Measurements from ENCODE around the gene LANCL3. TPM values are rescaled to one million over a fixed set of nuclear protein-coding genes. Genes with fewer than 3 reads are reported as not detected.

The LANCL3 gene
- total RNA-seq, 1 donor from 2014 or later, result 0.02 TPM

DNA sequence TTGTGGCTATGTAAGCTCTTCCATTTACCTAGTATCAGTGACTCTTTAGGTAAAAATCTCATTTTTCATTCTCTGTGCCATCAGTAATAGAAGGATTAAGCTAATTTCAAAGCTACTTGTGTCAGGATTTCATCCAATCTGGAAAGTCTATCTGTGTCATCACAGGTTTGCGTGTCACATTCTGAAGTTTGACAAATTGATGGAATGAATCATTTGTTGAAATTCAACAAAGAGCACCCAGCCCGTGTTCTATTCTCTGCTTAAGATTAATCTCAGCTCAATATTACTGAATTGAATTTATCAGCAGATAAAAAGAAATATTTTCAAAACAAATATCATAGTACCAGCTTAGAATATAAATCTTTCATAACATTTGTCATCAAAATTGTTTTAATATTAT is 35.8 kb downstream of the LANCL3 start:
- H3K27ac ChIP-seq, result no peak overlapping the region
- no peak overlapping the region for H3K4me3 Mint-ChIP-seq

DNA sequence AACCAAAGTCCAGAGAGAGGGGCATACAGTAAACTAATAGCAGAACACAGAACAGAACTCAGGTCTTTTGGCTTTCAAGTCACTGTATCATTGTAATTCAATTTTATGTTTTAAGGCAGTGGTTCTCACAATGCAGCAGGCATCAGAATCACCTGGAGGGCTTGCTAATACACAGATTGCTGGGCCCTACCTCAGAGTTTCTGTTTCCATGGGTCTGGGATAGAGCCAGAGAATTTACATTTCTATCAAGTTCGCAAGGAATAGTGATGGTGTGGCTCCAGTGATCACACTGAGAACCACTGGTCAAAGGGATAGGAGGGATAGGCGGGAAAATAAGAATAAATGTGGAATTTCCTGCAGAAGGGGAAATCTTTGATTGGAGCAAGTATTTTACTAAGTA is 36.7 kb downstream of the LANCL3 start:
- Histone ChIP-seq H3F3A (ENCODE audit: low read depth) (no peaks in the 10 kb centered on the region), H3K4me2 (no peak overlapping the region), H3K27ac (no peak overlapping the region), H2AFZ (replicated peaks) (no peak overlapping the region), H3K4me3 (no peak overlapping the region), H3K27me3 (no peaks in the 10 kb centered on the region), H4K20me1 (ENCODE audit: low read depth) (no peaks in the 10 kb centered on the region), H3K36me3 (no peaks in the 10 kb centered on the region), H3K9ac (no peak overlapping the region), H3K79me2 (ENCODE audit: low read depth) (no peaks in the 10 kb centered on the region), H3K9me3 (ENCODE audit: low read depth) (no peaks in the 10 kb centered on the region), H3K4me1 (no peaks in the 10 kb centered on the region)
- Mint-ChIP-seq H3K36me3 (no peaks in the 10 kb centered on the region), H3K9me3 (no peaks in the 10 kb centered on the region), H3K4me1 (no peaks in the 10 kb centered on the region), H3K27me3 (ENCODE audit: insufficient read depth, low read depth) (no peaks in the 10 kb centered on the region), H3K4me3 (no peak overlapping the region), H3K27ac (no peak overlapping the region)
- TF ChIP-seq EZH2phosphoT487 (IDR thresholded peaks at IDR 0.05) (no peak), EZH2 (IDR thresholded peaks at IDR 0.05) (no peak)
- TF ChIP-seq, protein P1, sequence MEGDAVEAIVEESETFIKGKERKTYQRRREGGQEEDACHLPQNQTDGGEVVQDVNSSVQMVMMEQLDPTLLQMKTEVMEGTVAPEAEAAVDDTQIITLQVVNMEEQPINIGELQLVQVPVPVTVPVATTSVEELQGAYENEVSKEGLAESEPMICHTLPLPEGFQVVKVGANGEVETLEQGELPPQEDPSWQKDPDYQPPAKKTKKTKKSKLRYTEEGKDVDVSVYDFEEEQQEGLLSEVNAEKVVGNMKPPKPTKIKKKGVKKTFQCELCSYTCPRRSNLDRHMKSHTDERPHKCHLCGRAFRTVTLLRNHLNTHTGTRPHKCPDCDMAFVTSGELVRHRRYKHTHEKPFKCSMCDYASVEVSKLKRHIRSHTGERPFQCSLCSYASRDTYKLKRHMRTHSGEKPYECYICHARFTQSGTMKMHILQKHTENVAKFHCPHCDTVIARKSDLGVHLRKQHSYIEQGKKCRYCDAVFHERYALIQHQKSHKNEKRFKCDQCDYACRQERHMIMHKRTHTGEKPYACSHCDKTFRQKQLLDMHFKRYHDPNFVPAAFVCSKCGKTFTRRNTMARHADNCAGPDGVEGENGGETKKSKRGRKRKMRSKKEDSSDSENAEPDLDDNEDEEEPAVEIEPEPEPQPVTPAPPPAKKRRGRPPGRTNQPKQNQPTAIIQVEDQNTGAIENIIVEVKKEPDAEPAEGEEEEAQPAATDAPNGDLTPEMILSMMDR (IDR thresholded peaks at IDR 0.05), result no peak
- DNase-seq (ENCODE audit: low spot score), result no peak

More for the DNA sequence above, 35.8 kb downstream of the LANCL3 start:
- no peaks in the 10 kb centered on the region for H3K36me3 ChIP-seq
- no peaks in the 10 kb centered on the region for H4K20me1 ChIP-seq (ENCODE audit: low read depth)
- no peak overlapping the region for H3K9ac ChIP-seq
- H3K79me2 ChIP-seq (ENCODE audit: low read depth), result no peaks in the 10 kb centered on the region
- H3K9me3 Mint-ChIP-seq, result no peaks in the 10 kb centered on the region
- H3K9me3 ChIP-seq (ENCODE audit: low read depth), result no peaks in the 10 kb centered on the region
- no peaks in the 10 kb centered on the region for H3K4me1 ChIP-seq
- no peaks in the 10 kb centered on the region for H3F3A ChIP-seq (ENCODE audit: low read depth)
- no peak overlapping the region for H2AFZ ChIP-seq (replicated peaks)
- peaks cover 4% of the 10 kb centered on the region for H3K4me1 Mint-ChIP-seq
- H3K27me3 Mint-ChIP-seq (ENCODE audit: insufficient read depth, low read depth), result no peaks in the 10 kb centered on the region
- H3K4me3 ChIP-seq, result no peak overlapping the region
- H3K4me2 ChIP-seq, result no peak overlapping the region
- H3K36me3 Mint-ChIP-seq, result no peaks in the 10 kb centered on the region
- TF ChIP-seq EZH2 (IDR thresholded peaks at IDR 0.05), result no peak
- TF ChIP-seq, protein P1 (IDR thresholded peaks at IDR 0.05), result no peak
- no peak for TF ChIP-seq EZH2phosphoT487 (IDR thresholded peaks at IDR 0.05)
- no peak for DNase-seq (ENCODE audit: low spot score)
- no peaks in the 10 kb centered on the region for H3K27me3 ChIP-seq
- no peak overlapping the region for H3K27ac Mint-ChIP-seq

- Histone ChIP-seq H3K36me3 (no peaks in the 10 kb centered on the region), H3F3A (ENCODE audit: low read depth) (no peaks in the 10 kb centered on the region), H4K20me1 (ENCODE audit: low read depth) (no peaks in the 10 kb centered on the region), H3K27me3 (no peaks in the 10 kb centered on the region), H3K27ac (no peak overlapping the region), H3K9ac (no peak overlapping the region), H2AFZ (replicated peaks) (no peak overlapping the region), H3K79me2 (ENCODE audit: low read depth) (no peaks in the 10 kb centered on the region), H3K9me3 (ENCODE audit: low read depth) (no peaks in the 10 kb centered on the region), H3K4me2 (no peak overlapping the region), H3K4me3 (no peak overlapping the region), H3K4me1 (no peaks in the 10 kb centered on the region)
- DNase-seq (ENCODE audit: low spot score), result no peak
- Mint-ChIP-seq H3K9me3 (no peaks in the 10 kb centered on the region), H3K4me3 (no peak overlapping the region), H3K27me3 (ENCODE audit: insufficient read depth, low read depth) (no peaks in the 10 kb centered on the region), H3K4me1 (no peaks in the 10 kb centered on the region), H3K36me3 (no peaks in the 10 kb centered on the region), H3K27ac (no peak overlapping the region)
- TF ChIP-seq EZH2 (IDR thresholded peaks at IDR 0.05) (no peak), EZH2phosphoT487 (IDR thresholded peaks at IDR 0.05) (no peak)
- TF ChIP-seq, protein P1 (IDR thresholded peaks at IDR 0.05), result no peak
These were observed 38.3 kb downstream of the LANCL3 start for GRCh38 chrX:37609727-37610126.

Data from neural progenitor cell (in vitro differentiated cells).